ENCODE data around the gene IMMT. TPM values are rescaled to one million over a fixed set of nuclear protein-coding genes. Genes with fewer than 3 reads are reported as not detected.

The IMMT gene
- total RNA-seq, 1 experiment from 2014 or later = 114 TPM

DNA sequence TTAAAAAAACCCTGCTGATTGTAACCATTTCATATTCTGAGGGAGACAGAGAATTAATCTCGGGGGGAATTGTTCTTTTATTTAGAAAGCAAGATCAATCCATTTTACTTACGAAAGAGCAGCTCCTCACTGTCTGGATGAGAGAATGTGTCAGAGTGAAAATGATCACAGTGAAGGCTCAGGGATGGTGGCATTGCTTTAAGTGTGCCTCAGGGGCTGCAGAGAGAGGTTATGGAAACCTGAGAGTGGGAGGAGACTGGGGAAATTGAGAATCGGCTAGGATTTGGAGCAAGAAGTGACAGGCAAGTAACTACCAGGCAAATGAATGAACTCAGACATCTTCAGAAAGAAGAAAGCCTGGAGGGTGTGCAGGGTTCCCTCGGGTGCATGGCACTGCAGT lies 38.2 kb upstream of the IMMT start:
- H3K36me3 Mint-ChIP-seq (ENCODE audit: insufficient read depth, unreplicated experiment) = no peaks in the 10 kb centered on the region
- ChIA-PET POLR2A (interaction anchor here (0.7 kb wide), 1 partner anchor 10 kb away, joined by 3 read pairs; no protein-coding TSS in a partner anchor), CTCF (no interaction called here)
- H3K4me1 Mint-ChIP-seq (ENCODE audit: insufficient read depth, unreplicated experiment) = no peaks in the 10 kb centered on the region
- TF ChIP-seq, protein P1, sequence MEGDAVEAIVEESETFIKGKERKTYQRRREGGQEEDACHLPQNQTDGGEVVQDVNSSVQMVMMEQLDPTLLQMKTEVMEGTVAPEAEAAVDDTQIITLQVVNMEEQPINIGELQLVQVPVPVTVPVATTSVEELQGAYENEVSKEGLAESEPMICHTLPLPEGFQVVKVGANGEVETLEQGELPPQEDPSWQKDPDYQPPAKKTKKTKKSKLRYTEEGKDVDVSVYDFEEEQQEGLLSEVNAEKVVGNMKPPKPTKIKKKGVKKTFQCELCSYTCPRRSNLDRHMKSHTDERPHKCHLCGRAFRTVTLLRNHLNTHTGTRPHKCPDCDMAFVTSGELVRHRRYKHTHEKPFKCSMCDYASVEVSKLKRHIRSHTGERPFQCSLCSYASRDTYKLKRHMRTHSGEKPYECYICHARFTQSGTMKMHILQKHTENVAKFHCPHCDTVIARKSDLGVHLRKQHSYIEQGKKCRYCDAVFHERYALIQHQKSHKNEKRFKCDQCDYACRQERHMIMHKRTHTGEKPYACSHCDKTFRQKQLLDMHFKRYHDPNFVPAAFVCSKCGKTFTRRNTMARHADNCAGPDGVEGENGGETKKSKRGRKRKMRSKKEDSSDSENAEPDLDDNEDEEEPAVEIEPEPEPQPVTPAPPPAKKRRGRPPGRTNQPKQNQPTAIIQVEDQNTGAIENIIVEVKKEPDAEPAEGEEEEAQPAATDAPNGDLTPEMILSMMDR (IDR thresholded peaks at IDR 0.05; ENCODE audit: unreplicated experiment) = no peak
- BruUV-seq (replicated peaks) = no TSS peak
- no peak for DNase-seq (ENCODE audit: unreplicated experiment)
- intact Hi-C loops (cut with micrococcal nuclease) = no loop called here
- no peak overlapping the region for H3K4me3 Mint-ChIP-seq (ENCODE audit: unreplicated experiment)
- H3K9me3 Mint-ChIP-seq (ENCODE audit: unreplicated experiment) = no peaks in the 10 kb centered on the region
- H3K27ac Mint-ChIP-seq (ENCODE audit: low read depth, unreplicated experiment) = no peak overlapping the region
- H3K27me3 Mint-ChIP-seq (ENCODE audit: insufficient read depth, unreplicated experiment) = no peaks in the 10 kb centered on the region

DNA sequence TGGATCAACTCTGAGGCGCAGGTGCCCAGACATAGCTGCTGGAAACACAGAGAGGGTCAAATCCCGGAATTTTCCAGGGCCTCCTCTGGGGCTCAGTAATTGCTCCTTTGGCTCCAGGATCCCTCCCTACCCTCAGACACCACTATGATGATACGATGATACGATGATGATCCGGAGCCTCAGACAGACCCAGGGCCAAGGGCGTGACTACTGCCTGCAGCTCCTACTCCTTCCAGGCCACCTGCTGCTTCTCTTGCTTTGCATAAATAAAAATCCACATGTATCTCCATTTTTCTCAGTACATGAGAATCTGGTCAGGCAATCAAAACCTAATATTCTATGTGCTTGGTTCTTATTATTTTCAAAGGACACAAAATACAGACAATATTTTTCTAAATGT lies 37.6 kb upstream of the IMMT start:
- H3K9me3 Mint-ChIP-seq (ENCODE audit: unreplicated experiment) = no peaks in the 10 kb centered on the region
- CTCF ChIA-PET = interaction anchor here (1.4 kb wide), 1 partner anchor 12 kb away, joined by 6 read pairs; no protein-coding TSS in a partner anchor
- DNase-seq (ENCODE audit: unreplicated experiment) = no peak
- H3K27me3 Mint-ChIP-seq (ENCODE audit: insufficient read depth, unreplicated experiment) = no peaks in the 10 kb centered on the region
- POLR2A ChIA-PET = interaction anchor here (0.7 kb wide), 1 partner anchor 10 kb away, joined by 3 read pairs; no protein-coding TSS in a partner anchor
- TF ChIP-seq, protein P1 (IDR thresholded peaks at IDR 0.05; ENCODE audit: unreplicated experiment) = no peak
- H3K4me3 Mint-ChIP-seq (ENCODE audit: unreplicated experiment) = no peak overlapping the region
- no TSS peak for BruUV-seq (replicated peaks)
- H3K36me3 Mint-ChIP-seq (ENCODE audit: insufficient read depth, unreplicated experiment) = no peaks in the 10 kb centered on the region
- no peaks in the 10 kb centered on the region for H3K4me1 Mint-ChIP-seq (ENCODE audit: insufficient read depth, unreplicated experiment)
- intact Hi-C loops (cut with micrococcal nuclease) = no loop called here
- H3K27ac Mint-ChIP-seq (ENCODE audit: low read depth, unreplicated experiment) = no peak overlapping the region

GRCh38 chr2:86232373-86232784 lies 37.1 kb upstream of the IMMT start:
- no peaks in the 10 kb centered on the region for H3K9me3 Mint-ChIP-seq (ENCODE audit: unreplicated experiment)
- POLR2A ChIA-PET = no interaction called here
- TF ChIP-seq, protein P1 (IDR thresholded peaks at IDR 0.05; ENCODE audit: unreplicated experiment) = no peak
- H3K4me3 Mint-ChIP-seq (ENCODE audit: unreplicated experiment) = no peak overlapping the region
- no TSS peak for BruUV-seq (replicated peaks)
- no peak overlapping the region for H3K27ac Mint-ChIP-seq (ENCODE audit: low read depth, unreplicated experiment)
- H3K4me1 Mint-ChIP-seq (ENCODE audit: insufficient read depth, unreplicated experiment) = no peaks in the 10 kb centered on the region
- intact Hi-C loops (cut with micrococcal nuclease) = no loop called here
- CTCF ChIA-PET = interaction anchor here (1.4 kb wide), 1 partner anchor 11 kb away, joined by 6 read pairs; no protein-coding TSS in a partner anchor
- no peaks in the 10 kb centered on the region for H3K27me3 Mint-ChIP-seq (ENCODE audit: insufficient read depth, unreplicated experiment)
- DNase-seq (ENCODE audit: unreplicated experiment) = no peak
- H3K36me3 Mint-ChIP-seq (ENCODE audit: insufficient read depth, unreplicated experiment) = no peaks in the 10 kb centered on the region

GRCh38 chr2:86231680-86232372 lies 36.6 kb upstream of the IMMT start:
- TF ChIP-seq, protein P1 (IDR thresholded peaks at IDR 0.05; ENCODE audit: unreplicated experiment) = no peak
- Mint-ChIP-seq H3K4me3 (ENCODE audit: unreplicated experiment) (no peak overlapping the region), H3K4me1 (ENCODE audit: insufficient read depth, unreplicated experiment) (no peaks in the 10 kb centered on the region), H3K27me3 (ENCODE audit: insufficient read depth, unreplicated experiment) (no peaks in the 10 kb centered on the region), H3K27ac (ENCODE audit: low read depth, unreplicated experiment) (no peak overlapping the region), H3K36me3 (ENCODE audit: insufficient read depth, unreplicated experiment) (no peaks in the 10 kb centered on the region), H3K9me3 (ENCODE audit: unreplicated experiment) (no peaks in the 10 kb centered on the region)
- ChIA-PET CTCF (interaction anchor here (1.4 kb wide), 1 partner anchor 11 kb away, joined by 6 read pairs; no protein-coding TSS in a partner anchor), POLR2A (no interaction called here)
- intact Hi-C loops (cut with micrococcal nuclease) = no loop called here
- BruUV-seq (replicated peaks) = no TSS peak
- no peak for DNase-seq (ENCODE audit: unreplicated experiment)
